Stimulated activated CD4-positive, alpha-beta T cell treated with anti-CD3 and anti-CD28 coated beads, TNF-alpha, amount 100 ng/mL, for 1 hour (primary cell): Measurements from ENCODE around the gene CARD8.

Experiments used
- DNase-seq, 3 donors: peaks; one replicate each; pipeline ENCODE4 v3.0.0-alpha.2; 2020; ENCODE audit warnings: low read depth in 3 of 3, low spot score in 1 of 3

CARD8 gene

DNA sequence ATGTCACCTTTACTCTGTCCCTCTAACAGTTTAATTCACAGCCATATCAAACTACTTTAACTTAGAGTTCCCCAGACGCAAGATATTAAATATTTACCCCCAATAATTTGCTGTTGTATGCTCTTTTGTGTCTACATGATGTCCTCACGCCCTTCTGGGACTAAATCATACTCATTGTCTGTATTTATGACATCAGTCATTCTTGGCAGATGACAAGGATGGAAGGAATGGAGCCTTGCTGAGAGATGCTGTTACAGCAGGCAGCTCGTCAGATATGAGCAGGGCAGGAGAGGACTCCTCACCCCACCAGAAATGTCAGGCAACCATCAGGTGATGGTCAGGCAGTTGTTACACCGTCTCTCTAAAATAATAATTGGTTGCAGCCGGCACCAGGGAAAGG is 41.8 kb downstream of the CARD8 start:
- DNase-seq, result no peak

DNA sequence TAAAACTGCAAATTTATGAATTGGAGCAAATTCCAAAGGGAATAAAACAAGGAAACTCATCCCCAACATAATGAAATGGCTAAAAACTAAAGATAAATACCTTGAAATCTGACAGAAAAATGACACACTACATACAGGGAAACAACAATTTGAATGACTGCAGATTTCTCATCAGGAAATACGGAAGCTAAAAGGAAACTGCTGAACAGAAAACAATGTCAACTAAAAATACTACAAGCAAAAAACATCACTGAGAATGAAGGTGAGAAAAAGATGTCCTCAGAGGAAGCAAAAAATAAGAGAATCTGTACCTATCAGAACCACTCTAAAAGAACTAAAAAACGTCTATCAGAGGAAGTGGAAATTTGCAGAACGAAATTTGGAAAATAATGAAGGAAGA is 45.7 kb downstream of the CARD8 start:
- no peak for DNase-seq

DNA sequence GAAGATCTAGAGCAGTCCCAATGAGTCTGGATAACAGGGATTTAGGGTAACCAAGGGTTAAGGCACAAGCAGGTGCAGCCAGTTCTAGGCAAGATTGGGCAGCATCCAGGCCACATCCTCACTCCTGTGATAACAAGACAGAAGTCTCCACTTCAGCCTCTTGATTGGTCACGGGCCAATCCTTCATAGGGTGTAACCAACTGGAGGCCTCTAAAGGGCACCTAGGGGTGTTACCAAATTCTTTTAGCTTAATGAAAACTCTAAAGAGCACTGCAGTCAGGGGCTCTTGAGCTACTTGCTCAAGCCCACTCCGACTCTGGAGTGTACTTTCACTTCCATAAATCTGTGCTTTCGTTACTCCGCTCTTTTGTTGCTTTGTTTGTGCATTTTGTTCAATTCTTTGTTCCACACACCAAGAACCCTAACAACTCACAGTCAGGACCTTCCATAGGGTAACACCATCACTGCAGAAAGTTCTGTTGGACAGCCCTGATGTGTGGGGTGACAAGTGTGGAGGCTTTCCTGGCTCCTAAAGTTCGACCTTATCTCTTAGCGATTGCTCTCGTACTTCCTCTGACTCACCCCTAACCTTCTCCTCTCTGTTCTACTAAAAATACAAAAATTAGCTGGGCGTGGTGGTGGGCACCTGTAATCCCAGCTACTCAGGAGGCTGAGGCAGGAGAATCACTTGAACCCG is 49.2 kb downstream of the CARD8 start:
- DNase-seq, result no peak

DNA sequence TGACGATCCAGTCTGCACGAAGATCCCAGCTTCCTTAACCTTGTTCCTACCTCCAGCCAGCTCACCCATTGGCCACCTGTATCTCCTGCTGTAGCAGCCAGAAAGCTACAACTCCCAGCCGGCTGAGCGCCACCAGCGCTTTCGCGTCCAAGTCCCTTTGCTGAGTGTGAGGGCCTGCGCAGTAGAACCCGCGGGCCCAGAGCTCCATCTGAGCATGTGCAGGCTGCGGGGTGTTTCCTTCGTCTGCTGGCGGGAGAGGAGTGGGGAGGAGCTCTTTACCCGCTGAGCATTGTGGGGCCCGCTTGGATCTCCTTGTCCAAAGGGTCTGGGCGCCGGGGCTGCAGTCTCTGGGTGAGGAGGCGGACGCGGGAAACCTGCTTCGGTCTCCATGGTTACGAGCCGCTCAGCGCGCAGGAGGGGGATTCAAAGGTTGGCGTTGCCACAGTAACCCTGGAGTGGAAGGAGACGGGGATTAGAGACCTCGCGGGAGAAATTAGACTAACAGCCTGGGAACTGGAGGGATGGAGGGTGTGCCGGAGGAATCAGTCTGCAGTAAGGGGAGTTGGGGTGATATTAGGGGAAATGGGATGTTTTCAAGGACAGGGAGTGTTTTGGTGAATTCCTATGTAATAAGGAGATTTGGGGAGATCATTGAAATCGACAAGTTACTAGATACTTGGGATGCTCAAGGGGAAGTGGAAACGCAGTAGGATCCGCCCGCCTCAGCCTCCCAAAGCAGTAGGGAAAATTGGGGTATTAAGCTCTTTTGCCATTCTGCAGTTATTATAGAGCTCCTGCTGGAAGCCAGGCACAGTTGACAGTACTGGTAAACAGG is 51.7 kb downstream of the CARD8 start:
- peak; percentile 76 to 83 (median 82) for DNase-seq

DNA sequence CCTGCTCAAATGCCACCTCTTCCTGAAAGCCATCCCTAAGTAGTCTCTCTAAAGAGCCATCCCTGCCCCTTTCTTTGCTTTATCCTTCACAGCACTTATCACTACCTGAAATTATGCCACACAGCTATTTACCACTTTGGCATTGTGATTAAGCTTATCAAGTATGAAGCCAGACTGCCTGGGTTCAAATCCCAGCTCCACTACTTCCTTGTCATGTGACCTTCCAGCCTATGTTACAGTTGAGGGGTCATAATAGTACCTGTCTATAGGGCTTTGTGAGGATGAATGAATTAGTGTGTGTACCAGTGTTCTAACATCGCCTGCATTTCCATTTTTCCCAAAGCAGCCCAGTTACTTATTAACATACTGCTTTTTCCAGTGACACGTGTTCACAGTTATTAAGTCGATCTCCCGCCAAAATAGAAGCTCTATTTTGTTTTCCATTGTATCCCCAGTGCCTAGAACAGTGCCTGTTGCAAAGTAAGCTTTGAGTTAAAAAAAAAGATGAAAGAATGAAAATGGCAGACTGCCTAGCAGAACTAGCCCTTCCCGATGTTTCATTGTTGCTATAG is 52.4 kb downstream of the CARD8 start:
- DNase-seq, result no peak

DNA sequence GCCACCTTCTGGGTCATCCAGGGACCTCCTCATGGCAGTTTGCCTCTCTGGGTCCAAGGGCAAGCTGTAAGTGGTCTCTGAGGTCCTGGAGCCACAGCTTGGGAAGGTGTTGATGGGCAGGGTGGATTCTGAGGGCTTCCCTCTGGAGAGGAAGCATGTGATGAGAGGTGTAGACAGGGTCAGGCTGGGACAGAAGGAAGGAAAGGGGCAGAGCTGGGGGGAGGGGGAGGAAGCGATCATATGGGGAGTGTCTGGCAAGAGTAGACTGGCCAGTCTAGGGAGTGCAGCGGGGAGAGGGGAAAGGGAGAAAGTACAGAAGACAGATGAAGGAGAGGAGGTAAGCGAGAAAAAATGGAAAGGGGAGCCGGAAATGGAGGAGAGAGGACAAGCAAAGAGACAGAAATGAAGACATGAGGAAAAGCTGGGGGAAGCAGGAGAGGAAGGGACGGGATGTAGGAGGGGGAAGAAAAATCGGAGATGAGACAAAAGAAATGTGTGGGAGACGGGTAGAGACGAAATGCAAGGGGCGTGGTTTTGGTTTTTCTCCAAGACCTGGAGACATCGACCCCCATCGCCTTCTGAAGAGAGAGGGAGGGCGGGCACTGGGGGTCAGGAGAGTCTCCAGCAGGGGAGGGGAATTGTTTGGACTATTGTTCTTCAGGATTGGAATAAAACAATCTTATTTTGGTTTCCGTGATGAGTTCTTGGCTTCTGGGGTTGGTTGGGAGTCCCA is 58.6 kb downstream of the CARD8 start:
- DNase-seq, result no peak

DNA sequence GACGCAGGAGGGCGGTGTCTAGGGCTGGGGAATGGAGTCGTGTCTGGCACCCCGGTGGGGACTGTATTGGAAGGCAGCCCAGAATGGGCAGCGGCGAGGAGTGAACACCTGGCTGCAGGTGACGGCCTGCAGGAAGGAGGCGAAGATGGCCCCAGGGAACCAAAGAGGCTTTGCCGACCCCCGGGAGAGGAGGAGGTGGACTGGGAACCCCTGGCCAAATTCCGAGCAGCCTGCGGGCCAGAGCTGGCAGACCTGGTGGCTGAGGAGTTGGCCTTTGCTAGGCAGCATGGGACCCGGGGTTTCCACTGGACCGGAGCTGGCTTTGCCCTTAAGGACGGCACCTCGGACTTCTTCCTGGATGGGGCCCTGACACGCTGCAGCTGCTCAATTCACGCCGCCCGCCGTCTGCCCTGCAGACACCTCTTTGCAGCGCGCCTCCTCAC is 59.4 kb downstream of the CARD8 start:
- DNase-seq, result no peak

DNA sequence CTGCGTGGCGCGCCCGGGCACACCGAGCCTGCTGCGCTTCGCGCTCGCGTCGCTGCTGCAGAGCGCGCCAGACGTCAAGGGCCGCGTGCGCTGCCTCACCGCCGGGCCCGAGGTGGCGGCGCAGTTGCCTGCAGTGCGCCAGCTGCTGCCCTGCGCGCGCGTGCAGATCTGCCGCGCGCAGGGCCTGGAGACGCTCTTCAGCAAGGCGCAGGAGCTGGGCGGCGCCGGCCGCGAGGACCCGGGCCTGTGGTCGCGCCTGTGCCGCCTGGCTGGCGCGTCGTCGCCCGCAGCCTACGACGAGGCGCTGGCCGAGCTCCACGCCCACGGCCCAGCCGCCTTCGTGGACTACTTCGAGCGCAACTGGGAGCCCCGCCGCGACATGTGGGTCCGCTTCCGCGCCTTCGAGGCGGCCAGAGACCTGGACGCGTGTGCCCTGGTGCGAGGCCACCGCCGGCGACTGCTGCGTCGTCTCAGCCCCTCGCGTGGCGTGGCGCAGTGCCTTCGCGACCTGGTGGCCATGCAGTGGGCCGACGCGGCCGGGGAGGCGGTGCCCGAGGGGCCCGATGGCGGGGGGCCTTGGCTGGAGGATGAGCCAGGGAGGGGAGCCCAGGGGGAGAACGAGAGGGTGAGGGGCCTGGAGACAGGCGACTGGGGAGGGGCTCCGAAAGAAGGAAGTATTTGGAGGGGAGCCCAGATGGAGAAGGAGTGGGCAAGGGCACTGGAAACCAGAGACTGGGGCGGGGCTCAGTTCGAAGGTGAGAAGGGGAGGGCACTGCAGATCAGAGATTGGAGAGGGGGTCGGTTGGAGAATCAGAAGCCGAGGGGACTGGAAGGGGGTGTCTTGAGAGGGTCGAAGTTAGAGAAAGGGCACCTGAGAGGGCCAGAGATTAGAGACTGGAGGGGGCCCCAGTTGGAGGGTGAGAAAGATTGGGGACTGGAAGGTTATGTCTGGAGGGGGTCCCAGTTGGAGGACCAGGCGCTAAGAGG is 60.6 kb downstream of the CARD8 start:
- DNase-seq, result no peak

DNA sequence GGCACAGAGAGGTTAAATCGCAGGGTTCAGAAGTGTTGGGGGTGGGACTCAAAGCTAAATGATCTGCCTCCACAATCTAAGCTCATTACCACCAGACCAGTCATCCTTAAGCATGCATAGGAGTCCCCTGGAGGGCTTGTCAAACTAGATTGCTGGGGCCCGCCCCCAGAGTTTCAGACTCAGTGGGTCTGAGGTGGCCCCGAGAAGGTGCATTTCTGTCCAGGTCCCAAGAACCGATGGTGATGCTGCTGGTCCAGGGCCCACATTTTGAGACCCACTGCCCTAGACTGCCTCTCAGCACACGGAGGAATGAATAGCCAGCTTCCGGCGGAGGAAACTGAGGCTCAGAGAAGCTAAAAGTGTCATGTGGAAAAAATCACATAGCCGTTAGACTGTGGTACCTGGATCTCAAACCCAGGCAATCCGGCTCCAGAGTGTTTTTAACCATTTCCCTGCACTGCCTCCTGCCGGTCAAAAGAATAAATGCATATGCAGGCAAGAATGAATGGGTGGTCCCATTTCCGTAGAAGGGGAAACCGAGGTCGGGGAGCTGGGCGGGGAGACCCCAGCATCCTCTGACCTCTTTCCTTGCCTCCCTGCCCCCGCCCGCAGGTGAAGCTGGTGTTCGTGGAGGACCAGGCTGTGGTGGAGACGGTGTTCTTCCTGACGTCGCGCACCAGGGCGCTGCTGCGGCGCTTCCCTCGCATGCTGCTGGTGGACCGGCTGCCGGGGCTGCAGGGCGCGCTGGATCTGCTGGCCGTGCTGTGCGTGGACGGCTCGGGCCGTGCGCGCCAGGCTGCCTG is 61.5 kb downstream of the CARD8 start:
- DNase-seq, result no peak

DNA sequence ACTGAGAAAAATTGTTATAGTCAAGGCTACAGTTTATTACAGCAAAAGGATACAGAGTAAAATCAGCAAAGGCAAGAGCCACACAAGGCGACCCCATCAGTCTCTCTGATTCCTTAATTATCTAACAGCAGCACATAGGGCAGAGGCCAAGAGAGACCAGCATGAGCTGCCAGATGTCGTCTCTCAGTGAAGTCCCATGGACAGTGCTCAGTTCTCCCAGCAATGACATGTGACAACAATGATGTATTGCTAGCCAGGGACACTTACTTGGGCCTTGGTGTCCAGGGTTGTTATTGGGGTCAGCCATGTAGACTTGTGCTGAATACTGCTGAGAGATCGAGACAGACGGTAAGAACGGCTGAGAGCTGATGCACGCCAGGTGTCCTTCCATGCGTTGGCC is 63.0 kb downstream of the CARD8 start:
- DNase-seq, result no peak

DNA sequence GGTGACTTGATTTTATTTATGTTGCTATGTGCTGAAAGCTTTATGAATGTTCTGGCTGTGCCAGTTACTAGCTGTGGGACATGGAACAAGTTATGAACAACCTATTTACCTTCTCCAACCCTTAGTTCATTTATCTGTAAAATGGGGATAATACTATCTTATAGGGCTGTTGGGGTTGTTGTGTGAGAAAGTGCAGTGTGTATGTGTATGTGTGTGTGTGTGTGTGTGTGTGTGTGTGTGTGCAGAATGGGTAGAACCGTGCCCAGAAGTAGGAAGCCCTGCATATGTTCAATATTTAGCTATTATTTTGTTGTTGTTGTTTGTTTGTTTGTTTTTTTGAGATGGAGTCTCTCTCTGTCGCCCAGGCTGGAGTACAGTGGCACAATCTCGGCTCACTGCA is 64.8 kb downstream of the CARD8 start:
- no peak for DNase-seq

DNA sequence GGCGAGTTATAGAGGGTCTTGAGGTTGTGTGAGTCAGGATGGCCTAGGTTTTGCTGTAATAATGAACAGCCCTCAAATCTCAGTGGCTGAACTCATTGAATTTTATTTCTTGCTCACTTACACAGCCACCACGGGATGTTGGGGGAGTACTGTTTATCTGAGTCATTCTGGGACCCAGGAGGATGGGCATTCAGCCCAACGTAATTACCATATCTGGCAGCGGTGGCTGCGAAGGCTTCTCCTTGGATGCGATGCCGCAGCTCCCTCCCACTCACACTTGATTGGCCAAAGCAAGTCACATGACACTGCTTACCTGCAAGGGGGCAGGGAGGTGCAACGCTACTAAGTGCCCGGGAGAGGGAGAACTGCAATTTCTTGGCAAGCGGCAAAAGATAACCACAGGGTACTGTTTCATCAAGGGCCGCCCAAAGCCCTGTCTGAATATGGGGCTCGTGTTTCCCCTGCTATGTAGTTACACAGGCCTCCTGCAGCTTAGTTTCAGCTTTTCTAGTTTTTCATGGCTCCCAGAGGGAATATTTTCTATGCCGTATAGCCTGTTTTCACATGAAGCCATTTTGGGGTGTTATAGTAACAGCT is 65.3 kb downstream of the CARD8 start:
- peak in 2 of 3 donors; percentile 33 to 45 for DNase-seq

DNA sequence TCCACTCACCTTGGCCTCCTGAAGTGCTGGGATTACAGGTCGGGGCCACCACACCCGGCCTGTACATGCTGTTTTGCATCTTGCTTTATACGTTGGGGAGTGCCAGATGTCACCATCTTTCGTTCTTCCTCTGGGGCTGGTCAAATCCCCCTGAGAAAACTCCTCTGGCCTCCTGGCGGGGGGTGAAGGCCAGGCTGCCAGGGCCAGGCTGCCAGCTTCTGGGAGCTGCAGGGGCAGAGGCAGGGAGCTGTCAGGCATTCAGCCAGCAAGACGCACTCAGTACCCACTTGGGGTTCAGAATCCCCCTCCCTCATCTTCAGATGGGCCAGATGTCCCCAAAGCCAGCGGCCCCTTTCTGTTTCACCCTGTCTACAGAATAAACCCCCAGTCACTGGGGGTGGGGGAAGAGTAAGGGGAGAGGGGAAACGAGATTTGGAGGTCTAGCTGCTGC is 69.1 kb downstream of the CARD8 start:
- DNase-seq, result no peak

DNA sequence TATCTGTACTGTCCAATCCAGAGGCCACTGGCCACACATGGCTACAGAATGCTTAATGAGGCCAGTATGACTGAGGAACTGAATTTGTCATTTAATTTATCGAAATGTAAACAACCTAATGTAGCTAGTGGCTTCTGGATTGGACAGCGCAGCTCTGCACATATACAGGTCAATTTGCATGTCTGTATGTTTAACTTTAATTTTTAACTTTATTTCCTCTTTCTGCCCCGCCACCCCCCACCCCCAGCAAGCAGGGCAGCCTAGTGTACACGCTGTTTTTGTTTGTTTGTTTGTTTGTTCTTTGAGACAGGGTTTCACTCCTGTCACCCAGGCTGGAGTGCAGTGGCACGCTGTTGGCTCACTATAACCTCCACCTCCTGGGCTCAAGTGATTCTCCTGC is 69.7 kb downstream of the CARD8 start:
- no peak for DNase-seq

DNA sequence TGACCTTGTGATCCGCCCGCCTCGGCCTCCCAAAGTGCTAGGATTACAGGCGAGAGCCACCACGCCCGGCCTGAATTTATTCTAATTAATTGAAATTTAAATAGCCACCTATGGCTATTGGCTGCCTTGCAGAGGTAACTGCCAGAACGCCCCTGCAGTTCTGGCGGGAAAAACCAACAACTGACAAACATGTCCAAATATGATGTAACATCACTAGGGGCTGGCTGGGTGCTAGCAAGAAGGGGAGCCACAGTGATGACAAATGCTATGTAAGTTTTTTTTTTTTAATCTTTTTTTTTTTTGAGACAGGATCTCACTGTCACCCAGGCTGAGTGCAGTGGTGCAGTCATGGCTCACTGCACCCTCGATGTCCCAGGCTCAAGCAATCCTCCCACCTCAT is 72.4 kb downstream of the CARD8 start:
- DNase-seq, result no peak

DNA sequence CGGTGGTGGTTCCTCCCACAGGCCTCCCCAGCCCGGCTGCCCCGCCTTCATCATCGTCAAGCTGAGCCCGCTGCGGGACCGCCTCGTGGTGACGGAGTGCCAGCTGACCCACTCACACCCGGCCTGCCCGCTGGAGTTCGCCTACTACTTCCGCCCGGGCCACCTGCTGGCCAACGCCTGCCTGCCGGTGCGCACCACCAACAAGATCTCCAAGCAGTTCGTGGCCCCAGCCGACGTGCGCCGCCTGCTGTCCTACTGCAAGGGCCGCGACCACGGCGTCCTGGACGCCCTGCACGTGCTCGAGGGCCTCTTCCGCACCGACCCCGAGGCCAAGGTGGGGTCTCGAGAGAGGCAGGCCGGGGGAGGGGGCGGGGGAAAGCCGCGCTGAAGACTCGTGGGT is 73.3 kb downstream of the CARD8 start:
- DNase-seq, result no peak

DNA sequence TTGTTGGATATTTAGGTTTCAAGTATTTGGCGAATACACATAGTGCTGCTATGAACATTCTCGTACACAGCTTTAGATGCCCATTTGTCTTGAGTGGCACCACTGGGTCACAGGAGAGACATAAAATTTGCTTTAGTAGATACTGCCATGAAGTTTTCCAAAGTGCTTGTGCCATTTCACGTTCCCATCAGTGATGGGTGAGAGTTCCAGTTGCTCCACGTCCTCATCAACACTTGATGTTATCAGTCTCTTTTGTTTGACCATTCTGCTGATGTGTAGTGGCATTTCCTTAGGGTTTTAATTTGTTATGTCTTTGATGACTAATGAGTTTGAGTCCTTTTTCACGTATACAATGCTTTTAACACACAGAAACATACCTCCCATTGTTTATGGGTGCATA is 74.2 kb downstream of the CARD8 start:
- no peak for DNase-seq

DNA sequence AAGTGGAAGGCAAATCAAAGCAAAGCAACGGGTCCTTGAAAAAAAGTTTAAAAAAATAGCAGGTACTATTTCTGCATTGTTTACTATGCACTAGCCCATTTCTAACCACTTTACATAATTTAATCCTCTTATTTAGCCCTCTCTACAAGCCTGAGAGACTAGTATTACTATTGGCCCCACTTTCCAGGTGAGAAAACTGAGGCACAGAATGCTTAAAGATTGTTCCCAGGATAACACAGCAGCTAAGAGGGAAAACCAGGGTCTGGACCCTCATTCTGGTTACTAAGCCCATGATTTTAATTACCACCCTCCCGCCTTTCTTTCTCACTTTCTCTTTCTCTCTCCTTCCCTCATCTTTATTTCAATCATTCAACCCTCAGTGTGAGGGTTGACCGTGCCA is 79.5 kb downstream of the CARD8 start:
- DNase-seq, result no peak

DNA sequence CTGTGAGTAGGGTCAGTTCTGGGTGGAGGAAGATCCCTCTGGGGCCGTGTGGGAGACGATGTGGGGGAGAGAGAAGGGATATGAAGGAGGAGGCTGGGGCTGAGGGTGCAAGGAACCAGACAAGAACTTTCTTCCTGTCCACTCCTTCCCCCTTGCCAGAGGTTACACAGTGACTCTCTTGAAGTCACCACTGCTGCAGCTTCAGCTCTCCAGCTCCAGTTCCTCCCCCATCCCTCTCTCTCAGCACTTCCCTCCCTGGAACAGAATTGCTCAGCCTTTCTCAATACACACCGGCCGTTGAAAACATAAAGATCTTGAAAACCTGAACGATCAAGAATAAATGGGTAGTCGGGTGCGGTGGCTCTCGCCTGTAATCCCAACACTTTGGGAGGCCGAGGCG is 80.1 kb downstream of the CARD8 start:
- DNase-seq, result no peak
